Ectodermal cell (in vitro differentiated cells): ENCODE data around the gene NEMP1. TPM values are rescaled to one million over a fixed set of nuclear protein-coding genes. Genes with fewer than 3 reads are reported as not detected.
"Not testable (repeated sequence)": the region's sequence is repeated elsewhere in the genome, so short reads cannot be mapped to it uniquely, and the experiment has no call there.

Source experiments
- H3K27ac ChIP-seq: 2 replicates; pipeline ENCODE4 v1.7.0; 2013; ENCODE audit warnings: mild to moderate bottlenecking, low read depth, low read length; ENCODE audit not compliant: insufficient read depth, poor library complexity, severe bottlenecking
- H3K27me3 ChIP-seq: 2 replicates; pipeline ENCODE4 v1.7.0; 2013; ENCODE audit warnings: mild to moderate bottlenecking, low read length; ENCODE audit not compliant: insufficient read depth, control insufficient read depth, poor library complexity, severe bottlenecking
- H3K36me3 ChIP-seq: one replicate; pipeline ENCODE4 v1.7.0; 2013; ENCODE audit warnings: low read length; ENCODE audit not compliant: control insufficient read depth, insufficient read depth
- H3K4me1 ChIP-seq: one replicate; pipeline ENCODE4 v1.7.0; 2013; ENCODE audit warnings: low read length; ENCODE audit not compliant: control insufficient read depth, insufficient read depth
- H3K4me3 ChIP-seq: 2 replicates; pipeline ENCODE4 v1.7.0; 2013; ENCODE audit warnings: low read depth, low read length, control low read depth; ENCODE audit not compliant: insufficient read depth
- H3K9me3 ChIP-seq: 2 replicates; pipeline ENCODE4 v1.7.0; 2013; ENCODE audit warnings: mild to moderate bottlenecking, low read length, moderate library complexity; ENCODE audit not compliant: control insufficient read depth
- WGBS, 2 experiments: methylation state at CpG; one replicate each; pipeline ENCODE4 v1.1.7; 2013; ENCODE audit warnings: missing lambda C conversion rate in 2 of 2; 5-methylcytosine and 5-hydroxymethylcytosine counted together
- polyA plus RNA-seq, 4 experiments: library from polyadenylated mRNA; stranded (reverse); fragments of 50-300 nt; gene quantifications; one replicate each; pipeline ENCODE4 v1.2.3, GENCODE V29; 2013

Gene NEMP1
- polyA plus RNA-seq (2013, experiment 1 of 4), result 41.2 TPM
- 39.3 TPM for polyA plus RNA-seq (2013, experiment 2 of 4)
- 31.8 TPM for polyA plus RNA-seq (2013, experiment 3 of 4)
- 33.9 TPM for polyA plus RNA-seq (2013, experiment 4 of 4)

DNA sequence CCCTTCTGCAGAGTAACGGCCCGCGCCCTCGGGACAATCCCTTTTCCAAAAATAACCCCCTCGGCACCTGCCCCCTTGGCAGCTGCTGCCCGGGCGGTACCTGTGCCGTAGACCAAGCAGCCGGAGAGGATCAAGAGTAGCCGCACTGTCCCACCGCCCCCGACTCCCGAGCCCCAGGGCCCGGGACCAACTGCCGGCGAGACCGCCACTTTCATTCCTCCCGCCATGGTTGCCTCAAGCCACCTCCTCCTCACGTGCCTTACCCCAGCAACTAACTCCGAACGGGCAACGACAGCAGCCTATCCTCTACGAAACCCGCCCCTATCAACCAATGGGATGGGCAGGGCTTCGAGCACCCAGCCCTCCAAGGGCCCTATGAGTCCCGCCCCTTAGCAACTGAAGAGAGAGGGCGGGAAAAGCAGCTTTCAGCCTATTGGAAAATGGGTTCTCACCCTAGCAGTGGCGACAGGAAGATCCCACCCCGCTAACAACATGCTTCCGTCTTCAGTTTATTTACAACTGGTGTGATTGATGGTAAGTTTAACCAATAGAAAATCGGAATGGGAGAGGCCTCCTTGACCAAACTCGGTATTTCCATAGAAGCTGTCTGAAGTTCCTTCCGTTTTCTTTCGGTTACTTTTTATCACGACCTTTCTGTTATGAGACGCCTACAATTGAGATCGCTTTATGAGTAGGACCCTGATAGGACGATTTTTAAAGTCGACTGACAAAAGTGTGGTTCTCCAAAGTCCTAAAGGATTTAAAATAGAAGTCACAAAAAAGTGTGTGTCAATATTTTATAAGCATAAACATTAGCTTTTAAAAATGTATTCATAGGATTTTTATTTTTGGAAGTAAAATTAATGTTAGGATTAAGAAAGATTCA, at the start of gene NEMP1:
Gene NEMP1, minus strand, starts transcription at position 273 of the 886 bp plus-strand sequence. Its CDS starts 46 bp downstream, at position 227.
- no peaks in the 10 kb centered on the region for H3K36me3 ChIP-seq
- peak within 1 kb of the TSS; percentile 86 for H3K4me3 ChIP-seq
- H3K4me1 ChIP-seq, result no peaks in the 10 kb centered on the region
- 0 to 1% methylated on average over 39 of the region's 39 CpGs for WGBS, 2 experiments
- no peaks in the 10 kb centered on the region for H3K9me3 ChIP-seq
- H3K27me3 ChIP-seq, result no peaks in the 10 kb centered on the region
- peak within 1 kb of the TSS; percentile 52 for H3K27ac ChIP-seq

GRCh38 chr12:57127726-57128518, 49.3 kb upstream of the NEMP1 start, which contains the start of gene LRP1:
TSS of gene LRP1 (plus strand) at chr12:57128483. CDS start at chr12:57128965, 482 bp downstream.
- H3K36me3 ChIP-seq, result no peaks in the 10 kb centered on the region
- H3K4me3 ChIP-seq, result peak within 1 kb of the TSS; percentile 84
- H3K27me3 ChIP-seq, result no peaks in the 10 kb centered on the region
- peaks cover 39% of the 10 kb centered on the region for H3K4me1 ChIP-seq
- H3K9me3 ChIP-seq, result no peaks in the 10 kb centered on the region
- 0% methylated on average over 51 to 56 of the region's 57 CpGs for WGBS, 2 experiments
- peak within 1 kb of the TSS; percentile 74 for H3K27ac ChIP-seq

GRCh38 chr12:57127101-57127725, 48.6 kb upstream of the NEMP1 start:
- H3K27ac ChIP-seq, result no peak overlapping the region
- H3K4me1 ChIP-seq, result peaks cover 32% of the 10 kb centered on the region
- no peaks in the 10 kb centered on the region for H3K36me3 ChIP-seq
- WGBS, 2 experiments, result 13% methylated on average over 26 of the region's 26 CpGs
- H3K9me3 ChIP-seq, result no peaks in the 10 kb centered on the region
- H3K4me3 ChIP-seq, result peak overlapping the region; percentile 84
- H3K27me3 ChIP-seq, result no peaks in the 10 kb centered on the region

- H3K9me3 ChIP-seq, result no peaks in the 10 kb centered on the region
- peaks cover 25% of the 10 kb centered on the region for H3K4me1 ChIP-seq
- no peaks in the 10 kb centered on the region for H3K27me3 ChIP-seq
- no peaks in the 10 kb centered on the region for H3K36me3 ChIP-seq
- peak overlapping the region; percentile 84 for H3K4me3 ChIP-seq
- H3K27ac ChIP-seq, result no peak overlapping the region
- WGBS, 2 experiments, result 70 to 77% methylated on average over 7 of the region's 7 CpGs
Measured at GRCh38 chr12:57126561-57126960, 48.0 kb upstream of the NEMP1 start.

DNA sequence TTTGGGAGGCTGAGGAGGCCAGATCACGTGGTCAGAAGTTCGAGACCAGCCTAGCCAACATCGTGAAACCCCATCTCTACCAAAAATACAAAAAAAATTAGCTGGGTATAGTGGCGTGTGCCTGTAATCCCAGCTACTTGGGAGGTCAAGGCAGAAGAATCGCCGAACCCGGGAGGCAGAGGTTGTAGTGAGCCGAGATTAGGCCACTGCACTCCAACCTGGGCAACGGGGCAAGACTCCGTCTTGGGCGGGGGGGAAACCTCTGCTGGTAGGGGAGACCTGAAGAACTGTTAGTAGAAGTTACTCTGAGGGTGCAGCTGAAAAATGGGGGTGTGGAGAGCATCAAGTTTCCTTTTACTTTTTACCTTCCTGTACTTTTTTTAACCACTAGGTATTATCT, 47.5 kb upstream of the NEMP1 start:
- WGBS, 2 experiments, result 95 to 96% methylated on average over 11 of the region's 11 CpGs
- no peak overlapping the region for H3K4me3 ChIP-seq
- no peak overlapping the region for H3K27ac ChIP-seq
- H3K36me3 ChIP-seq, result no peaks in the 10 kb centered on the region
- H3K4me1 ChIP-seq, result peaks cover 20% of the 10 kb centered on the region
- H3K9me3 ChIP-seq, result no peaks in the 10 kb centered on the region
- H3K27me3 ChIP-seq, result no peaks in the 10 kb centered on the region

- Histone ChIP-seq H3K27me3 (no peaks in the 10 kb centered on the region), H3K27ac (no peak overlapping the region), H3K36me3 (no peaks in the 10 kb centered on the region), H3K4me1 (peaks cover 8% of the 10 kb centered on the region), H3K4me3 (no peak overlapping the region), H3K9me3 (no peaks in the 10 kb centered on the region)
- WGBS, 2 experiments, result 32 to 35% methylated on average over 10 of the region's 10 CpGs
Measured at GRCh38 chr12:57124261-57124877, 45.8 kb upstream of the NEMP1 start.

DNA sequence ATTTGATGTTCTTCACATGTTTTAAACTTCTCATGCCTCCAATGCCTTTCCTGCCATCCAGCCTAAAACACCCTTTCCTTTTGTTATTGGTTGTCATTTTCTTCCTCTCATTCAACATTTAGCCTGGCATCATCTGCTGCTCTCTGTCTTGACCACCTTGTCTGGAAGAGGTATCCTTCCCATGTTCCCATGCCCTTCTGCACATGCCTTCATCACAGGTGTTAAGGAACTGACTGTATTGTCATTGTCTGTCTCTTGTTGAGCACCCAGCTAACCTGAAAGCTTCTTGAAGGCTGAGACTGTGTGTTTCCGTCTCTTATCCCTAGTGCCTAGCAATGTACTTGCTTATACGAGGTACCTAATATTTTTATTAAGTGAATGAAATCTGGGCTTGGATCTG, 45.2 kb upstream of the NEMP1 start:
- Histone ChIP-seq H3K27me3 (no peaks in the 10 kb centered on the region), H3K9me3 (no peaks in the 10 kb centered on the region), H3K4me1 (peaks cover 8% of the 10 kb centered on the region), H3K36me3 (no peaks in the 10 kb centered on the region), H3K27ac (no peak overlapping the region), H3K4me3 (no peak overlapping the region)
- WGBS, 2 experiments, result 65 to 69% methylated on average over 2 of the region's 2 CpGs

GRCh38 chr12:57120718-57121117, 42.1 kb upstream of the NEMP1 start:
- H3K4me3 ChIP-seq, H3K27ac ChIP-seq, H3K27me3 ChIP-seq, H3K36me3 ChIP-seq, H3K4me1 ChIP-seq, H3K9me3 ChIP-seq: not testable (repeated sequence)
- WGBS, 2 experiments, result 92 to 93% methylated on average over 11 of the region's 11 CpGs

- H3K9me3 ChIP-seq, result no peaks in the 10 kb centered on the region
Measured at GRCh38 chr12:57119294-57120085, 40.9 kb upstream of the NEMP1 start.

More at GRCh38 chr12:57119294-57120085, 40.9 kb upstream of the NEMP1 start:
- Histone ChIP-seq H3K4me3 (no peak overlapping the region), H3K27ac (no peak overlapping the region), H3K36me3 (no peaks in the 10 kb centered on the region), H3K27me3 (no peaks in the 10 kb centered on the region), H3K4me1 (no peaks in the 10 kb centered on the region)
- 89 to 92% methylated on average over 4 to 5 of the region's 5 CpGs for WGBS, 2 experiments
